HFF-Myc (cell line): ENCODE data around the gene GRK6.

Experiments used
- DNase-seq: peaks from one replicate; pipeline ENCODE4 v3.0.0-alpha.2; 2011; ENCODE audit warnings: low read depth; ENCODE audit errors: extremely low read depth
- H3K4me3 ChIP-seq: replicated peaks from 2 replicates; pipeline ENCODE4 v1.5.1; 2011; ENCODE audit warnings: low read depth, mild to moderate bottlenecking, control low read depth, low read length
- TF ChIP-seq, protein P1 (sequence below): IDR thresholded peaks from 2 replicates; pipeline ENCODE4 v1.5.1; 2012; ENCODE audit warnings: mild to moderate bottlenecking, low read depth, low read length, control low read depth; ENCODE audit errors: missing control alignments

GRK6 gene

DNA sequence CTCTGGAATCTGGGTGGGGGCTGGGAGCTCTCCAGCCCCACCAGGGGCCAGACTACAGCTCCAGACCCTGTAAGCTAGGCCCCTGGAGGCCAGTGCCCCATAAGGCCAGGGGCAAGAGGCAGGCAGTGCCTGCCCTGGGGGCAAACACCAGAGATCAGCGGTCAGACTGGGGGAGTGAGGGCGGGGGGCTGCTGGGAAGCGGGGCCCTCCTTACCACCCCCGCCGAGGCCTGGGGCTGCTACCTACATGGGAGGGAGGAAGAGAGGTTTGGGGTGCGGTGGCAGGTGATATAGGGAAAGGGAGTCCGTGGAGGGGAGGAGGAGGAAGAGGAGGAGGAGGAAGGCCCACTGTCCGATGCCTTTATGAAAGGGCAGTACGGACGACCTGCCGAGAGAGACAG lies 32.9 kb downstream of the GRK6 start:
- no peak for DNase-seq
- no peak overlapping the region for H3K4me3 ChIP-seq
- TF ChIP-seq, protein P1, sequence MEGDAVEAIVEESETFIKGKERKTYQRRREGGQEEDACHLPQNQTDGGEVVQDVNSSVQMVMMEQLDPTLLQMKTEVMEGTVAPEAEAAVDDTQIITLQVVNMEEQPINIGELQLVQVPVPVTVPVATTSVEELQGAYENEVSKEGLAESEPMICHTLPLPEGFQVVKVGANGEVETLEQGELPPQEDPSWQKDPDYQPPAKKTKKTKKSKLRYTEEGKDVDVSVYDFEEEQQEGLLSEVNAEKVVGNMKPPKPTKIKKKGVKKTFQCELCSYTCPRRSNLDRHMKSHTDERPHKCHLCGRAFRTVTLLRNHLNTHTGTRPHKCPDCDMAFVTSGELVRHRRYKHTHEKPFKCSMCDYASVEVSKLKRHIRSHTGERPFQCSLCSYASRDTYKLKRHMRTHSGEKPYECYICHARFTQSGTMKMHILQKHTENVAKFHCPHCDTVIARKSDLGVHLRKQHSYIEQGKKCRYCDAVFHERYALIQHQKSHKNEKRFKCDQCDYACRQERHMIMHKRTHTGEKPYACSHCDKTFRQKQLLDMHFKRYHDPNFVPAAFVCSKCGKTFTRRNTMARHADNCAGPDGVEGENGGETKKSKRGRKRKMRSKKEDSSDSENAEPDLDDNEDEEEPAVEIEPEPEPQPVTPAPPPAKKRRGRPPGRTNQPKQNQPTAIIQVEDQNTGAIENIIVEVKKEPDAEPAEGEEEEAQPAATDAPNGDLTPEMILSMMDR: no peak

GRCh38 chr5:177459819-177460628 lies 33.5 kb downstream of the GRK6 start:
- TF ChIP-seq, protein P1: no peak
- no peak overlapping the region for H3K4me3 ChIP-seq
- DNase-seq: no peak

DNA sequence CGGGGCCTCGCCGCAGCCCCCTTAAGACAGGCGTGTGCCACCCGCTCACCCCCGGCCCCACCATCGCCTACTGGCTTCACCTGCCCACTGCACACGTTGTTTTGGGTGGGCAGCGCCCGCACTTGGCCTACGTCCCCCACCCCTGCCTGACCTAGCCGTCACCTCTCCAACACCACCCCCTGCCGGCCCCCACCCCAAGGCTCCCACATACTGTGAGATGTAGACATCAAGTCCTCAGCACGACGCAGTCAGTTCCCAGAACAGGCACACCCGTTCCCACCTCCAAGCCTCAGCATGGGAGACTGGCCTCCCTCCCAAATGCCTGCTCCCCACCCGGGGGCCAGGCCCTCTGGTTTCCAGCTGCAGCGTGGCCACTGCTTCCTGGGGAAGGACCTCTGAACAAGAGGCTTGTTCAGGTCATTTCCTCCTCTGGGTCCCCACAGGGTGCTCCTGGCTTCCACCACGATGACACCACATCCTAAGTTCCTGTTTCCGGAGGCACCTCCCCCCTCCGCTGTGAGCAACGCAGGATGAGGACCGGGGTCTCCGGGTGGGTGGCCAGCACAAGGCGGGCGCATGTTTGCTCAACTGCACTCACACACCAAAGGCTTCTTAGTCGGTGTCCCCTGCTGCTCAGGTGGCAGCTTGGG lies 35.7 kb downstream of the GRK6 start:
- TF ChIP-seq, protein P1: no peak
- no peak overlapping the region for H3K4me3 ChIP-seq
- no peak for DNase-seq

GRCh38 chr5:177465044-177465443 lies 38.6 kb downstream of the GRK6 start:
- H3K4me3 ChIP-seq: no peak overlapping the region
- TF ChIP-seq, protein P1: no peak
- DNase-seq: no peak

GRCh38 chr5:177466861-177467260 lies 40.4 kb downstream of the GRK6 start:
- DNase-seq: no peak
- TF ChIP-seq, protein P1: no peak
- H3K4me3 ChIP-seq: no peak overlapping the region

DNA sequence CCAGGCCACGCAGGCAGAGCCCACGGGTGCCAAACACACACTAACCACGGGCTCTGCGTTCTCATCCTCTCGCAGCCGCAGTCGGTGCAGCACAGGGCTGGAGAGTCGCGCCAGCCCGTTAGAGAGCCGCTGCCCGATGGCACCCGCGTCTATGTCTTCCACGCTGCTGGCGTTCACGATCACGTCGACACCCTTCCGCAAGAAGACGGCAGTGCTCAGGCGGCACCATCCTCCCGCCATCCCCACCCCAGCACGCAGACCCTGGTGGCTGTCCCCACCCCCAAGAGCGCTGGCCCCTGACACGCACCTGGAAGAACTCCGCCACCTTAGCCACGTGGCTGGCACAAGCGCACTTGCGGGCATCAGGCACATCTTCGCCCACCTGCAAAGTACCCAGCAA lies 41.0 kb downstream of the GRK6 start:
- no peak overlapping the region for H3K4me3 ChIP-seq
- DNase-seq: no peak
- TF ChIP-seq, protein P1: no peak
